ENCODE data around the gene NFKBIA.

The NFKBIA gene

DNA sequence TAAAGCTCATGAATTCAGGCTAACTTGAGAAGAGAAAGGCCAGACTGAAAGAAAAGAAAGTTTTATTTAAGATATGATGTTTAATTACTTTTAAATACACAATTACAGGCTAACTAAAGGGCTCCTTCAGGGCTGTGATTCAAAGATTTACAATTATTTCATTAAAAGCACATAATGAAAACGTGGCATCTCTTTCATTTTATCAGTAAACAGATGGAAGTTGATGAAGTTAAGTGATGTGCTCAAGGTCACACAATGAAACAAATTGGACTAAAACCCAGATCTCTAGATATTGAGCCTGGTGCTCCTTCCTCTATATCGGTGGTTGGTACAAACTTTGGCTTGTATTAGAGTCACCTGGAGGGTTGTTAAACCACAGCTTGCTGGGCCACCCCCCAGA lies 13.5 kb upstream of the NFKBIA start:
- TF ChIP-seq, protein P1, sequence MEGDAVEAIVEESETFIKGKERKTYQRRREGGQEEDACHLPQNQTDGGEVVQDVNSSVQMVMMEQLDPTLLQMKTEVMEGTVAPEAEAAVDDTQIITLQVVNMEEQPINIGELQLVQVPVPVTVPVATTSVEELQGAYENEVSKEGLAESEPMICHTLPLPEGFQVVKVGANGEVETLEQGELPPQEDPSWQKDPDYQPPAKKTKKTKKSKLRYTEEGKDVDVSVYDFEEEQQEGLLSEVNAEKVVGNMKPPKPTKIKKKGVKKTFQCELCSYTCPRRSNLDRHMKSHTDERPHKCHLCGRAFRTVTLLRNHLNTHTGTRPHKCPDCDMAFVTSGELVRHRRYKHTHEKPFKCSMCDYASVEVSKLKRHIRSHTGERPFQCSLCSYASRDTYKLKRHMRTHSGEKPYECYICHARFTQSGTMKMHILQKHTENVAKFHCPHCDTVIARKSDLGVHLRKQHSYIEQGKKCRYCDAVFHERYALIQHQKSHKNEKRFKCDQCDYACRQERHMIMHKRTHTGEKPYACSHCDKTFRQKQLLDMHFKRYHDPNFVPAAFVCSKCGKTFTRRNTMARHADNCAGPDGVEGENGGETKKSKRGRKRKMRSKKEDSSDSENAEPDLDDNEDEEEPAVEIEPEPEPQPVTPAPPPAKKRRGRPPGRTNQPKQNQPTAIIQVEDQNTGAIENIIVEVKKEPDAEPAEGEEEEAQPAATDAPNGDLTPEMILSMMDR (conservative IDR thresholded peaks at IDR 0.05; ENCODE audit: low read depth, low read length) = no peak
- no peak for DNase-seq (ENCODE audit: low read depth)
- no peak overlapping the region for H3K4me3 ChIP-seq (ENCODE audit: low read length)

DNA sequence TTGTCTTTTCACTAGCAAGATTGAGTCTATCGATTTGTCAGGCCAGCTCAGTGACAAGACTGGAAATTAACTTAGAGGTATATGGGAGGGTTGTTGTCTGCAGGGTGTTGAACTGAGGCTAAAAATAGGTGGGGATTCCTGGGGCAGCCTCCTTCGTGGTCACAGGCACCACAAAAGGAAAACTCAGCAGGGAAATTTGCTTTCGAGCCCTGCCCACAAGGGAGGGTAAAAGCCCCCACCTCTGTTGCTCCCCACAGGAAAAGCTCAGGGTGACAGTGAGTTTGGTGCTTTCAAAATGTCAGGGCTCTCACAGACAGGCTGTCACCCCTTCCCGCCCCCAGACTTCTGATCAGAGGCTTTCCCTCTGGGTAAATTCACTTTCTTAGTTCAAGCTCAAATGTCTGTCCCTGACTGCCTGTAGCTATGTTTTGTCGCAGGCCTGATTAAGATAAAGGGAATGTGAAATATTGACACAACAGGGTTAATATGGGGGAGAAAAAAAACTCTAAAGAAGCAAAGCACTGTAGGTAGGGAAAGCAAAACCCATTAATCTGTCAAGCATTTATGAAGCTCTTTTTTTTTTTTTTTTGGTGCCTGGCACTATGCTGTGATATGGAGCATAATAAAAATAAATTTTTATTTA lies 11.7 kb upstream of the NFKBIA start:
- TF ChIP-seq, protein P1 (conservative IDR thresholded peaks at IDR 0.05; ENCODE audit: low read depth, low read length) = no peak
- H3K4me3 ChIP-seq (ENCODE audit: low read length) = no peak overlapping the region
- DNase-seq (ENCODE audit: low read depth) = no peak

DNA sequence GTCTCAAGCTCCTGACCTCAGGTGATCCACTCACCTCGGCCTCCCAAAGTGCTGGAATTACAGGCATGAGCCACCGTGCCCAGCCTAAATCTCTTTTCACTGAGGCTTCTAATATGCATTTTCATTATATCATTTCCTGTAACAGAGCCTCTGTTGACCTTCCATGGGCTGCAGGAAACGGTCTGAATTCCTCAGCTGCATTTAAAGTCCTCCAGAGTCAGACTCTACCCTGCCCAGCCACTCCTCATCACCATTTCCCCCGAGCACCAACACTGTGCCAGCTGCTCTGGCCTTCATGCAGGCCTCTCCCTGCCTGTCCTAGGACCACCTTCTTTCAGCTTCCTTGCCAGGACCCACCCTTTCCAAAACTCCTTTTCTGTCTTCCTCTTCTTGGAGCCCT lies 9.8 kb upstream of the NFKBIA start:
- TF ChIP-seq, protein P1 (conservative IDR thresholded peaks at IDR 0.05; ENCODE audit: low read depth, low read length) = no peak
- DNase-seq (ENCODE audit: low read depth) = no peak
- no peak overlapping the region for H3K4me3 ChIP-seq (ENCODE audit: low read length)

DNA sequence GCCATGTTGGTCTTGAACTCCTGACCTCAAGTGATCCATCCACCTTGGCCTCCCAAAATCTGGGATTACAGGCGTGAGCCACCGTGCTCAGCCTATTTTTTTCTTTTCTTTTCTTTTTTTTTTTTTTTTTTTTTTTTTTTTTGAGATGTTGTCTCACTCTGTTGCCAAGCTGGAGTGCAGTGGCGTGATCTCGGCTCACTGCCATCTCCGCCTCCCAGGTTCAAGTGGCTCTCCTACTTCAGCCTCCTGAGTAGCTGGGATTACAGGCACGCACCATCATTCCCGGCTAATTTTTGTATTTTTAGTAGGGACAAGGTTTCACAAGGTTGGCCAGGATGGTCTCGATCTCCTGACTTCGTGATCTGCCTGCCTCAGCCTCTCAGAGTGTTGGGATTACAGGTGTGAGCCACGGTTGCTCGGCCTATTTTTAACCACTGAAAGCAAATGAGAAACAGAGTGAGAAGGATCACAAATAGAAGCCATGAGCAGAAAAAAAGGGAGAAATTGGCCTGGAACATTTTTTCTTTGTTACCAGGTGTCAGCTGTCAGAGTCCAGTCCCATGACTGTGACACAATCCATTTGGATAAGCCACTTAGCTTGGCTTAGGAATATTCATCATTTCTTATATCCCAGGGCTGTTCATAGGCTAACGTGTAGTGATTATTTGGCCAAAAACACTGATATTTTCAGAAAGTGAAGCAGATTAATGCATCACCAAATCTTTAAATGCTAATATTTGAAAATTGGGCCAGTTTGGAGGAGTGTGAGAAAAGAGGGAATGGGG lies 7.9 kb upstream of the NFKBIA start:
- H3K4me3 ChIP-seq (ENCODE audit: low read length) = no peak overlapping the region
- no peak for DNase-seq (ENCODE audit: low read depth)
- TF ChIP-seq, protein P1 (conservative IDR thresholded peaks at IDR 0.05; ENCODE audit: low read depth, low read length) = no peak

DNA sequence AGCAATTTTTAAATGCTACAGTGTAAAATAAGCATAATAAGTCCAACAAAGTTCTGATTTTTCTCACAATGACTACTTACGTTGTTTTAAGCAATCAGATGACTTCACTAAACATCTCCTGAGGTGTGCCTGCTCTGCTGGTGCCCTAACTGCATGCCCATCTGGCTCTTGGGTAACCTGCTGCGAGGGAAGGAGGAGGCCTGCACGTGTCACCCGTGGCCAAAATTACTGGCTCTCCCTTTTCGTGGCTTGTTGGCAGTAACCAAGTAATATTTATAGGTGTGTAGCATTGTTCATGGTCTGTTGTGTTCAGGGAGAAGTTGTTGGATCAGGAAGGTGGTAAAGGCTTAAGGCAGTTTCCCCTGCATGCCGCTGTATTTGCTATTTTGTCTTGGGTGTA lies 6.3 kb upstream of the NFKBIA start:
- H3K4me3 ChIP-seq (ENCODE audit: low read length) = no peak overlapping the region
- TF ChIP-seq, protein P1 (conservative IDR thresholded peaks at IDR 0.05; ENCODE audit: low read depth, low read length) = no peak
- DNase-seq (ENCODE audit: low read depth) = no peak

DNA sequence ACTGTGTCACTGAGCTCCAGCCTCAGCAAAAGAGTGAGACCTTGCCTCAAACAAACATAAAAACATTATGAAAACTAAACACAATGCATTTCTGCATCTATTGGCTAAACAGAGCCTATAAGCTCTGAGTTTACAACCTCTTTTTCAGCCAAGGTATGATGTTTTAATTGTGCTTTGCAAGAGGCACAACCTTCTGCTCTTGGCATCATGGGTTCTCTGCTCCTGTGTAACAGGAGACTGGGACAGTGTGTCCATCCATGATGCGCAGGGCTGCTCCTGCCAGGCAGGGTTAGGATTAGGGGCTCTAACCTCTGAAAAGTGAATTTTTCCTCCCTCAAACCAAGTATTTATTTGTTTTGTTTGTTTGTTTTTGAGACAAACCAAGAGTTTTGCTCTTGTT lies 5.0 kb upstream of the NFKBIA start:
- no peak overlapping the region for H3K4me3 ChIP-seq (ENCODE audit: low read length)
- no peak for DNase-seq (ENCODE audit: low read depth)
- TF ChIP-seq, protein P1 (conservative IDR thresholded peaks at IDR 0.05; ENCODE audit: low read depth, low read length) = no peak

DNA sequence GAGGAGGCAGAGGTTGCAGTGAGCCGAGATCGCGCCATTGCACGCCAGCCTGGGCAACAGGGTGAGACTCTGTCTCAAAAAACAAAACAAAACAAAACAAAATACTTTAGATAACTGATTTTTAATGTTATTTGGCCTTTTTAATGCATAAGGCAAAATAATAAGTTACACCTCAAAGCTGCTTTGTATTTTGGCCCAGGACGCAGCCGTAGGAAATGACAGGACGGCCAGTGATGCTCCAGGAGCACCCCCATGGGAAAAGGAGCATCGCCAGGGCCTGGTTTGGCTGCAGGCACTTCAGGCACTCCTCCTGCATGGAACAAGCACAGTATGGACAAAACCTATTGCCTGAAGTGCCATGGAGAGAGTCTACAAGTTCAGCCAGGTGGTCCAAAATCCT lies 3.5 kb upstream of the NFKBIA start:
- TF ChIP-seq, protein P1 (conservative IDR thresholded peaks at IDR 0.05; ENCODE audit: low read depth, low read length) = no peak
- DNase-seq (ENCODE audit: low read depth) = no peak

More for the DNA sequence above, 3.5 kb upstream of the NFKBIA start:
- H3K4me3 ChIP-seq (ENCODE audit: low read length) = no peak overlapping the region
